H1 (cell line): Measurements from ENCODE around the gene GMEB2.

Source experiments
- BCL11A ChIP-seq, 2 experiments: IDR thresholded peaks; one replicate each; pipeline ENCODE4 v1.6.1; 2011; ENCODE audit warnings: low read depth in 2 of 2, low read length in 2 of 2, mild to moderate bottlenecking in 2 of 2
- EP300 ChIP-seq, 2 experiments: IDR thresholded peaks; 1 replicate in 1 of 2; 2 replicates in 1 of 2; pipeline ENCODE4 v1.6.1; 2011 to 2012; ENCODE audit warnings: low read depth in 2 of 2, low read length in 2 of 2, mild to moderate bottlenecking in 2 of 2, borderline replicate concordance in 1 of 2, inconsistent platforms in 1 of 2, moderate library complexity in 1 of 2
- EZH2 ChIP-seq: fragments of 200-600 bp; sonication (generic); IDR thresholded peaks from 2 replicates; pipeline ENCODE4 v1.7.1; 2012; ENCODE audit warnings: low read depth, mild to moderate bottlenecking, moderate library complexity, low read length, inconsistent platforms; ENCODE audit not compliant: severe bottlenecking
- KDM1A ChIP-seq: fragments of 200-600, 300-600 bp; sonication (generic); IDR thresholded peaks from 2 replicates; pipeline ENCODE4 v1.7.1; 2016; ENCODE audit warnings: mild to moderate bottlenecking, low read length, borderline replicate concordance
- MAX ChIP-seq: IDR thresholded peaks from 2 replicates; pipeline ENCODE4 v1.6.1; 2012; ENCODE audit warnings: inconsistent platforms
- POLR2A ChIP-seq, 2 experiments: IDR thresholded peaks; 1 replicate in 1 of 2; 2 replicates in 1 of 2; pipeline ENCODE4 v1.6.1; 2011; ENCODE audit warnings: low read depth in 2 of 2, low read length in 2 of 2, mild to moderate bottlenecking in 2 of 2; ENCODE audit errors: control extremely low read depth in 1 of 2
- RAD21 ChIP-seq, 2 experiments: IDR thresholded peaks in 1 of 2; conservative IDR thresholded peaks in 1 of 2; 2 replicates each; pipeline ENCODE4 v1.6.1; 2011; ENCODE audit warnings: low read depth in 2 of 2, low read length in 2 of 2, improper control_type of control experiment in 1 of 2, inconsistent platforms in 1 of 2, mild to moderate bottlenecking in 1 of 2, moderate library complexity in 1 of 2
- TAF1 ChIP-seq: IDR thresholded peaks from 2 replicates; pipeline ENCODE4 v1.6.1; 2011; ENCODE audit warnings: mild to moderate bottlenecking, low read depth, low read length
- ZNF274 ChIP-seq: IDR thresholded peaks from 2 replicates; pipeline ENCODE4 v1.7.0; 2012; ENCODE audit warnings: low read length, borderline replicate concordance; ENCODE audit errors: extremely low read depth
- TF ChIP-seq, protein P1 (sequence below), 3 experiments: IDR thresholded peaks; 1 replicate in 2 of 3; 2 replicates in 1 of 3; pipeline versions ENCODE4 v1.5.1 to v1.6.1; 2011; ENCODE audit warnings: low read length in 3 of 3, mild to moderate bottlenecking in 3 of 3, inconsistent platforms in 2 of 3, low read depth in 1 of 3, moderate library complexity in 1 of 3; ENCODE audit not compliant: insufficient read depth in 1 of 3; ENCODE audit errors: control extremely low read depth in 1 of 3

GRCh38 chr20:63552481-63553249, 74.2 kb downstream of the GMEB2 start:
- TF ChIP-seq ZNF274 (no peak), EZH2 (no peak), BCL11A (IDR thresholded peaks at IDR 0.05; ENCODE audit: low read depth in 2 of 2, low read length in 2 of 2) (no peak), EP300 (IDR thresholded peaks at IDR 0.05; ENCODE audit: borderline replicate concordance in 1 of 2, low read depth in 2 of 2, low read length in 2 of 2) (peak in 1 of 2 experiments; percentile 63; a peak in 1 of 3 replicates), POLR2A (IDR thresholded peaks at IDR 0.05; ENCODE audit: control extremely low read depth in 1 of 2, low read depth in 2 of 2, low read length in 2 of 2) (no peak), MAX (no peak), TAF1 (no peak), KDM1A (no peak), RAD21 (IDR thresholded peaks at IDR 0.05 in 1 of 2, conservative IDR thresholded peaks at IDR 0.05 in 1 of 2; ENCODE audit: low read depth in 2 of 2, low read length in 2 of 2) (no peak)
- TF ChIP-seq, protein P1, sequence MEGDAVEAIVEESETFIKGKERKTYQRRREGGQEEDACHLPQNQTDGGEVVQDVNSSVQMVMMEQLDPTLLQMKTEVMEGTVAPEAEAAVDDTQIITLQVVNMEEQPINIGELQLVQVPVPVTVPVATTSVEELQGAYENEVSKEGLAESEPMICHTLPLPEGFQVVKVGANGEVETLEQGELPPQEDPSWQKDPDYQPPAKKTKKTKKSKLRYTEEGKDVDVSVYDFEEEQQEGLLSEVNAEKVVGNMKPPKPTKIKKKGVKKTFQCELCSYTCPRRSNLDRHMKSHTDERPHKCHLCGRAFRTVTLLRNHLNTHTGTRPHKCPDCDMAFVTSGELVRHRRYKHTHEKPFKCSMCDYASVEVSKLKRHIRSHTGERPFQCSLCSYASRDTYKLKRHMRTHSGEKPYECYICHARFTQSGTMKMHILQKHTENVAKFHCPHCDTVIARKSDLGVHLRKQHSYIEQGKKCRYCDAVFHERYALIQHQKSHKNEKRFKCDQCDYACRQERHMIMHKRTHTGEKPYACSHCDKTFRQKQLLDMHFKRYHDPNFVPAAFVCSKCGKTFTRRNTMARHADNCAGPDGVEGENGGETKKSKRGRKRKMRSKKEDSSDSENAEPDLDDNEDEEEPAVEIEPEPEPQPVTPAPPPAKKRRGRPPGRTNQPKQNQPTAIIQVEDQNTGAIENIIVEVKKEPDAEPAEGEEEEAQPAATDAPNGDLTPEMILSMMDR (IDR thresholded peaks at IDR 0.05; ENCODE audit: control extremely low read depth in 1 of 3, insufficient read depth in 1 of 3, low read depth in 1 of 3, low read length in 3 of 3): no peak
